Type B pancreatic cell (in vitro differentiated cells): ENCODE data around the gene ATG7. TPM values are rescaled to one million over a fixed set of nuclear protein-coding genes. Genes with fewer than 3 reads are reported as not detected.
A peak's percentile ranks its signal among the peaks of the same experiment; 100 is the strongest.
"Not testable (repeated sequence)": the region's sequence is repeated elsewhere in the genome, so short reads cannot be mapped to it uniquely, and the experiment has no call there.

Experiments
- DNase-seq: peaks from one replicate; pipeline ENCODE4 v3.0.0; 2021; ENCODE audit warnings: mixed read lengths; ENCODE audit not compliant: unreplicated experiment; ENCODE audit errors: extremely low spot score
- H3K27ac Mint-ChIP-seq: 2 replicates; pipeline ENCODE4 v1.8.0; 2021; ENCODE audit warnings: mild to moderate bottlenecking, mixed read lengths
- H3K27me3 Mint-ChIP-seq: 2 replicates; pipeline ENCODE4 v1.8.0; 2021; ENCODE audit warnings: mixed read lengths
- H3K36me3 Mint-ChIP-seq: 2 replicates; pipeline ENCODE4 v1.8.0; 2021; ENCODE audit warnings: mixed read lengths
- H3K4me1 Mint-ChIP-seq: one replicate; pipeline ENCODE4 v1.8.0; 2021; ENCODE audit warnings: mixed read lengths; ENCODE audit not compliant: unreplicated experiment
- H3K4me3 Mint-ChIP-seq: 2 replicates; pipeline ENCODE4 v1.8.0; 2021; ENCODE audit warnings: mild to moderate bottlenecking, mixed read lengths
- H3K9me3 Mint-ChIP-seq: 2 replicates; pipeline ENCODE4 v1.8.0; 2021; ENCODE audit warnings: mixed read lengths
- total RNA-seq: library from RNA; stranded (reverse); gene quantifications from 2 replicates; pipeline ENCODE4 v1.2.1, GENCODE V29; 2021; ENCODE audit warnings: low replicate concordance
- TF ChIP-seq, protein P1 (sequence below): fragments of 200-600 bp; sonication (generic); conservative IDR thresholded peaks from 2 replicates; pipeline ENCODE4 v1.5.0; 2021; ENCODE audit warnings: antibody characterized with exemption, mild to moderate bottlenecking

Gene ATG7
- total RNA-seq, 1 donor from 2014 or later: 32.4 TPM

DNA sequence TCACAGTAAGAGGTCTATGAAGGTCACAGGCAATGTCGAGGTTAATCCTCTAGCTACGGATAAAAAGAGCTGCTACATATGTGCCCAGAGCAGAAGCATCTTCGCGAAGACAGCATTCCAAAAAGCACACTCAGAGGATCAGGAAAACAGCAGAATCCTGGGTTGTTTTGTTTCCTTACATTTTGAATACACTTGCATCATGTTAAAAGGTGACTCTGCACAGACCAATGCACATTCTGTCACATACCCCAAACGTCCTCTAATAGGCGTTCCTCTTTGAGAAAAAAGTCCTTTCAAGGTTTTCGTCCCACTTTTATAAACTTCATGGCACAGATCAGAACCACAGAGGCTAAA, 318.8 kb downstream of the ATG7 start:
- peak overlapping the region; percentile 91 for H3K27ac Mint-ChIP-seq
- no peak for DNase-seq
- H3K4me3 Mint-ChIP-seq: peak overlapping the region; percentile 72
- H3K36me3 Mint-ChIP-seq: peaks cover 45% of the 10 kb centered on the region
- TF ChIP-seq, protein P1, sequence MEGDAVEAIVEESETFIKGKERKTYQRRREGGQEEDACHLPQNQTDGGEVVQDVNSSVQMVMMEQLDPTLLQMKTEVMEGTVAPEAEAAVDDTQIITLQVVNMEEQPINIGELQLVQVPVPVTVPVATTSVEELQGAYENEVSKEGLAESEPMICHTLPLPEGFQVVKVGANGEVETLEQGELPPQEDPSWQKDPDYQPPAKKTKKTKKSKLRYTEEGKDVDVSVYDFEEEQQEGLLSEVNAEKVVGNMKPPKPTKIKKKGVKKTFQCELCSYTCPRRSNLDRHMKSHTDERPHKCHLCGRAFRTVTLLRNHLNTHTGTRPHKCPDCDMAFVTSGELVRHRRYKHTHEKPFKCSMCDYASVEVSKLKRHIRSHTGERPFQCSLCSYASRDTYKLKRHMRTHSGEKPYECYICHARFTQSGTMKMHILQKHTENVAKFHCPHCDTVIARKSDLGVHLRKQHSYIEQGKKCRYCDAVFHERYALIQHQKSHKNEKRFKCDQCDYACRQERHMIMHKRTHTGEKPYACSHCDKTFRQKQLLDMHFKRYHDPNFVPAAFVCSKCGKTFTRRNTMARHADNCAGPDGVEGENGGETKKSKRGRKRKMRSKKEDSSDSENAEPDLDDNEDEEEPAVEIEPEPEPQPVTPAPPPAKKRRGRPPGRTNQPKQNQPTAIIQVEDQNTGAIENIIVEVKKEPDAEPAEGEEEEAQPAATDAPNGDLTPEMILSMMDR: no peak
- H3K4me1 Mint-ChIP-seq: peaks cover 76% of the 10 kb centered on the region
- H3K9me3 Mint-ChIP-seq: no peaks in the 10 kb centered on the region
- H3K27me3 Mint-ChIP-seq: no peaks in the 10 kb centered on the region

DNA sequence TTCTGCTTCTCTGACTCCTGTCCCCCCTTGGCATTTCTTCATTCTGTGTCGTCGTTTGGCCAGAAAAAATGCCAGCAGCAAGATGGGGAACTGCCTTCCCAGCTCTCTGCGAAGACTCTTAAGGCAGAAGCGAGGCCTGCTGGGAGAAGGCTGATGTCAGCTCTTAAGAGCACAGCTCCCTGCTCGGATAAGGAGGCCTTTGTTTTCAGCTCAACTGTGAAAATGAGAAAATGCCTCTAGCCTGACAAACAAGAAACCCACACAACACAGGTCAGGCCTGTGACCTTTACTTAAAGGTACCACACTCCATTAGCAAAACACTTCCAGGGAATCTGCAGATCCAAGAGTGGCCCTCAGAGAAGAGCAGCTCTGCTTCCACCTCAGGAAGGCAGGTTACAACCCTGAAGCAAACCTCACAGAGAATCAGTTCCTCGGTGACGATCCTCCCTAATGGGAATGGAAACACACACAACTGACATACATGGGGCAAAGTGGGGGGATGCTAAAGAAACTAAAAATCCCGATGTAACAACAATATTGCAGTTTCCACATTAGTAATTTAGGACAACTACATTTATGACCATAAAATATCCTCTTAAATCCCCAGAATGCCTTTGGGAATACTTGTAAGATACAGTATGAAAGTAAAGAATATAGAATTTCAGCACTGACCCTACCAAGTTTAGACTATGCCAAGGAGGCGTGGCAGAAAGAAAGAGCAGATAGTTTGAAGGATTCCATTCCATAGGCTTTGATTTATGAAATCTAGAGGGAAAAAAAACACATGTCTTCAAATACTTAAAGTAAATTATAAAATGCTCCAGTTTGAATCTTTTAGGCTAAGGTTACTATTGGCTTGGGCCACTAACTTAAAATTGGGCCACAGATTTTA, 319.4 kb downstream of the ATG7 start:
- no peak for DNase-seq
- TF ChIP-seq, protein P1: no peak
- Mint-ChIP-seq H3K27me3 (no peaks in the 10 kb centered on the region), H3K27ac (peak overlapping the region; percentile 91), H3K4me3 (peak overlapping the region; percentile 72), H3K36me3 (peaks cover 44% of the 10 kb centered on the region), H3K4me1 (peaks cover 73% of the 10 kb centered on the region), H3K9me3 (no peaks in the 10 kb centered on the region)

DNA sequence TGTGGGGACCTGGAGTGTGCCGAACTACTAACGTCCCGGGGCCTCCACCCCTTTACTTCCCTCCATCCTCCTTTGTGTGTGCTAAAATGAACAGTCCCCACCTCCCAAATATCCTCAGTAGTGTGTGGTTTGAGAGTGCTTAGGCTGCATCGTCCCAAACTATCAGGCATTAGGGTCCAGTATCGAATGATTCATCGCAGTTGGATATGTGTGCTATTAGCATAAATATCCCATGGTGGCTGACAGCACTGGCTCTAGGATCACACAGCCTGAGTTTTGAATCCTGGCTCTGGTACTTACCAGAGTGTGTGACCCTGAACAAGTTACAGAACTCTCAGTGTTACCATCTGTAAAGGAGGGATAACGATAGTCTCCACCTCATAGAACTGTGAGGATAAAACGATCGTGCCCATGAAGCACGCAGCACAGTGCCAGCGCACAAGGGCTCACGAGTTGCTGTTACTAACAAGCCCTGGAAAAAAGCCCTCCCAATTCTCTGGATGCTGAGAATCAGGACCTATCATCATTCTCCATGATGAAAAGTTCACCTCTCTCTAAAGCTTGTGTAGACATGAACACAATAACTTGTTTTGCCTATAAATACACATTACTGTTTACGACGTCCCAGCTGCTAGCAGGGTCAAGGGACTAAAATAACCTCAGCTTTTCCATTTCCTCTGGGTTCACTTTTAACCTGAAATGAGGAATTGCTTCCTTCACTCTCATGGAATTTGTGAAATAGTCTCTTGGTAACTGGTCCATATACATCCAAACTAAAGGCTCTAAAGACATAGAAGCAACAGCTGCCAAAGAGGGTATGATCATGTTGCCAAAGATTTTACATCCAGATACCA, 320.5 kb downstream of the ATG7 start:
- peaks cover 46% of the 10 kb centered on the region for H3K36me3 Mint-ChIP-seq
- H3K4me1 Mint-ChIP-seq: peaks cover 65% of the 10 kb centered on the region
- DNase-seq: no peak
- peak overlapping the region; percentile 91 for H3K27ac Mint-ChIP-seq
- TF ChIP-seq, protein P1: no peak
- no peaks in the 10 kb centered on the region for H3K9me3 Mint-ChIP-seq
- peak overlapping the region; percentile 17 for H3K4me3 Mint-ChIP-seq
- no peaks in the 10 kb centered on the region for H3K27me3 Mint-ChIP-seq

DNA sequence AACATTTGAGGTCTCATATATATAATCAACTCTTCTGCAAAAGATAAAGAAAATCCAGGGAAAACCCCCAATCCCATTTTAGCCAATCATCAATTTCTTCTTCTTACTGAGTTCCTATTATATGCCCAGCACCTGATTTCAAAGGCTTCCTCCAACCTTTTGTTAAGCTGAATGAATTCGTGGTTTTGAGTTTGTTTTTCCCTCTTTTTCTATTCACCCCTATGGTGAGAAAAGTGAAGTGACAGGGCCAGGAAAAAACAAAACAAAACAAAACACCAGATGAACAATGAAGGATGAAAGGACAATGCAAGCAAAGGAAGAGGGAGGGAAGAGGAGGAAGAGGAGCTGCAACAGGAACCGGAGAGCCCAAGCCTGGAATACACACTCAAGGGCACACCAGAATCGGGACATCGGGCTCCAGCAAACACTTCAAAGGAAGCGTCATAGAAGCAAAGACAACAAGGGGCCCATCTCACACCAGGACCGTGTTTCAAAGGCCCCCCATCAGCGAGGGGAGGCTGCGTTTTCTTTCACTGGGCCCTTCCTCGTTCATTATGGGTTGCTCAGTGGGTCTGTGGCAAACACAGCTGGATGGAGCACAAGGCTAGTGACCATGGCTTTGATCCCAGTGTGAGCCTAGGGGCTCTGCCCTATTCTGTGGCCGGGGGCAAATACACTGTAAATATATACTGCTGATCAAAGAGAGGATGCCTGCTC, 321.3 kb downstream of the ATG7 start:
- TF ChIP-seq, protein P1: no peak

DNA sequence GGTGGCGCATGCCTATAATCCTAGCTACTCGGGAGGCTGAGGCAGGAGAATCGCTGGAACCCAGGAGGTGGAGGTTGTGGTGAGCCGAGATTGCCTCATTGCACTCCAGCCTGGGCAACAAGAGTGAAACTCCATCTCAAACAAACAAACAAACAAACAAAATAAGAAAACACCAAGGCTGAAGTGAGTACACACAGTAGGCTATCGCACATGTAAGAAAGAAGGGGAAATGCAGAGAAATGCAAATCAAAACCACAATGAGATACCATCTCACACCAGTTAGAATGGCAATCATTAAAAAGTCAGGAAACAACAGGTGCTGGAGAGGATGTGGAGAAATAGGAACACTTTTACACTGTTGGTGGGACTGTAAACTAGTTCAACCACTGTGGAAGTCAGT, 322.8 kb downstream of the ATG7 start:
- H3K27me3 Mint-ChIP-seq, DNase-seq, H3K9me3 Mint-ChIP-seq, H3K27ac Mint-ChIP-seq, H3K4me3 Mint-ChIP-seq: not testable (repeated sequence)
- Mint-ChIP-seq H3K36me3 (peaks cover 47% of the 10 kb centered on the region), H3K4me1 (peaks cover 48% of the 10 kb centered on the region)

More for the DNA sequence above, 321.3 kb downstream of the ATG7 start:
- Mint-ChIP-seq H3K9me3 (no peaks in the 10 kb centered on the region), H3K27me3 (no peaks in the 10 kb centered on the region), H3K4me3 (peak overlapping the region; percentile 13), H3K27ac (peak overlapping the region; percentile 7), H3K4me1 (peaks cover 57% of the 10 kb centered on the region), H3K36me3 (peaks cover 47% of the 10 kb centered on the region)
- DNase-seq: no peak
